Putamen (tissue), 1 donor: ENCODE data around the gene SLITRK1.

Experiments
- DNase-seq: peaks from one replicate; pipeline ENCODE4 v3.0.0-alpha.2; 2016; ENCODE audit warnings: low spot score

Gene SLITRK1

GRCh38 chr13:83867708-83868107 lies 14.6 kb downstream of the SLITRK1 start:
- no peak for DNase-seq

GRCh38 chr13:83865161-83866137 lies 16.8 kb downstream of the SLITRK1 start:
- no peak for DNase-seq

DNA sequence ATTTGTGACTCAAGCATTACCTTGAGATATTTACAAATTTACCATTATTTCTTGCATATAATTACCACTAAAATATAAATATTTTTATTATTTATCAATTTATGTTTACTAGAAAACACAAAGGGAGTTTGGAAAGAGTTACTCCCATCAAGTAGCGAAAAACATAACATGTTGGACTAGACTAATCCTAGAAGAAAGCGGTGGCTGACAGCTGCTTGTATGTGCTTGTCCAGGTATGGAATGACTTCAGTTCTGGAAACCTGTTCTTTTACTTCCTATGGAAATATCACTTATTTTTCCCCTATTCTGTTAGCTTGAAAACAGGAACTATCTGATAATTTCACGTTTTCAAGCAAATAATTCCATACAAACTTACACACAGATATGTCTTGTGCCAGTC lies 28.5 kb downstream of the SLITRK1 start:
- DNase-seq: no peak

GRCh38 chr13:83845106-83845505 lies 37.2 kb downstream of the SLITRK1 start:
- no peak for DNase-seq

DNA sequence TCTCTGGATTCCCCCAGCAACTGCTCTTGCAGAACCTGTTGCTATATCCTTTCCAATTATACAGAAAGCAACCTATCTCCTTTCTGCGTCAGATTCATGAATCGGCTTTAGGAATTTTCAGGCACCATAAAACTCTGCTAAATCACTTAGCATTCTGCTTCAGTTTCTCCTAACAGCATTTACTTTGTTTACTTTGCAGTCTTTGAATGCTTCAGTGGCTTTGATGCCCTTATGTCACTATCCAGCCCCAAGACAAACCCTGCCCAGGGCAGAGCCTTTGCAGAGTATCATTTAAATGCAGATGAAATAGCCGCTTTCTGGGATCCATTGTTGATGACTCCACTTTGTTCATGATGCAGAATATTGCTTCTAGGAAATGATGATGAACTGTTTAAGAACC lies 43.1 kb downstream of the SLITRK1 start:
- DNase-seq: no peak

GRCh38 chr13:83831796-83832195 lies 50.5 kb downstream of the SLITRK1 start:
- no peak for DNase-seq

GRCh38 chr13:83829810-83830209 lies 52.5 kb downstream of the SLITRK1 start:
- DNase-seq: no peak

GRCh38 chr13:83827338-83827737 lies 54.9 kb downstream of the SLITRK1 start:
- DNase-seq: no peak
